ENCODE data around the gene SPACA7. TPM values are rescaled to one million over a fixed set of nuclear protein-coding genes. Genes with fewer than 3 reads are reported as not detected.

Gene SPACA7
- total RNA-seq, 1 donor from 2014 or later = not detected

DNA sequence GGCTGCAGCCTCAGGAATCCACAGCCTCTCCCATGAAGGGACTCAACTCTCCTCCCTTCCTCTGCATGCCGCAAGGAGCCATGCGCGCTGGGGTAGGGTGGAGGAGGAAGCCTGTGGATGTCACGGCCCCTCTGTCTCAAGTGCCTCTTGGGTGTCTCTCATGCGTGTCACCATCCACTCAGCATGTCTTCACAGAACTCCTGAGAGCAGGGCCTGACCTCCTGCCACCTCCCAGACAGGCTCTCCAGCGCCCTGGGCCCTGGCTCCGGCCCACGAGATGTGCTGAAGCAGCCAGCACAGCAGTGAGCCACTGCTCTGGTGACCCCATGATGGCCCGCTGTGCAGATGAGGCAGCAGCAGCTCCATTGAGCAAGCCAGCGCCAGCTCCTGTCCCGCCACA lies 25.9 kb upstream of the SPACA7 start:
- ATAC-seq (ENCODE audit: low read depth) (no peak), DNase-seq (no peak)
- H3K36me3 Mint-ChIP-seq (ENCODE audit: low read depth) = no peaks in the 10 kb centered on the region
- intact Hi-C loops (cut with micrococcal nuclease) = no loop called here
- CTCF ChIA-PET = no interaction called here
- no peak overlapping the region for H3K4me3 Mint-ChIP-seq
- TF ChIP-seq, protein P1, sequence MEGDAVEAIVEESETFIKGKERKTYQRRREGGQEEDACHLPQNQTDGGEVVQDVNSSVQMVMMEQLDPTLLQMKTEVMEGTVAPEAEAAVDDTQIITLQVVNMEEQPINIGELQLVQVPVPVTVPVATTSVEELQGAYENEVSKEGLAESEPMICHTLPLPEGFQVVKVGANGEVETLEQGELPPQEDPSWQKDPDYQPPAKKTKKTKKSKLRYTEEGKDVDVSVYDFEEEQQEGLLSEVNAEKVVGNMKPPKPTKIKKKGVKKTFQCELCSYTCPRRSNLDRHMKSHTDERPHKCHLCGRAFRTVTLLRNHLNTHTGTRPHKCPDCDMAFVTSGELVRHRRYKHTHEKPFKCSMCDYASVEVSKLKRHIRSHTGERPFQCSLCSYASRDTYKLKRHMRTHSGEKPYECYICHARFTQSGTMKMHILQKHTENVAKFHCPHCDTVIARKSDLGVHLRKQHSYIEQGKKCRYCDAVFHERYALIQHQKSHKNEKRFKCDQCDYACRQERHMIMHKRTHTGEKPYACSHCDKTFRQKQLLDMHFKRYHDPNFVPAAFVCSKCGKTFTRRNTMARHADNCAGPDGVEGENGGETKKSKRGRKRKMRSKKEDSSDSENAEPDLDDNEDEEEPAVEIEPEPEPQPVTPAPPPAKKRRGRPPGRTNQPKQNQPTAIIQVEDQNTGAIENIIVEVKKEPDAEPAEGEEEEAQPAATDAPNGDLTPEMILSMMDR (IDR thresholded peaks at IDR 0.05) = no peak
- peaks cover 15% of the 10 kb centered on the region for H3K27me3 Mint-ChIP-seq
- POLR2A ChIA-PET = no interaction called here
- no peaks in the 10 kb centered on the region for H3K4me1 Mint-ChIP-seq
- H3K27ac Mint-ChIP-seq = no peak overlapping the region
- no peaks in the 10 kb centered on the region for H3K9me3 Mint-ChIP-seq

DNA sequence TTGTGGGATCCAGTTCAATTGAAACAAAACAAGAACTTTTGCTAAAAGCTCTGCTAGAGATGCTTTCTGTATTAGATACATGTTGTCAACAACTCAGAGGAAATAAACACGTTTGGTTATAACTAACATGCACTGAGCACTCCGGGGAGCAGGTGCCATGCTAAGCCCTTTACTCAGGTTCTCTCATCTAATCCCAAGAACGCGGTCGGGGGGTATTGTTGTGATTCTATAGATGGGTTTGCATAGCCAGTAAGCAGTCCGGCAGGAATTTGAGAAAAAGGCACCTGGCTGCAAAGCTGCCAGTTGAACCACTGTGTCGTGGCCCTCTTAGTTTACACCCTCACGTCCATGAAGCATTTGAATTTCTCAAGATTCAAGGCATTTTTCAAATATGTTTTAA lies 24.3 kb upstream of the SPACA7 start:
- no peak overlapping the region for H3K27ac Mint-ChIP-seq
- TF ChIP-seq, protein P1 (IDR thresholded peaks at IDR 0.05) = no peak
- intact Hi-C loops (cut with micrococcal nuclease) = no loop called here
- H3K4me3 Mint-ChIP-seq = no peak overlapping the region
- no peaks in the 10 kb centered on the region for H3K9me3 Mint-ChIP-seq
- H3K27me3 Mint-ChIP-seq = peaks cover 11% of the 10 kb centered on the region
- ChIA-PET POLR2A (no interaction called here), CTCF (no interaction called here)
- ATAC-seq (ENCODE audit: low read depth) (no peak), DNase-seq (no peak)
- no peaks in the 10 kb centered on the region for H3K4me1 Mint-ChIP-seq
- H3K36me3 Mint-ChIP-seq (ENCODE audit: low read depth) = no peaks in the 10 kb centered on the region

DNA sequence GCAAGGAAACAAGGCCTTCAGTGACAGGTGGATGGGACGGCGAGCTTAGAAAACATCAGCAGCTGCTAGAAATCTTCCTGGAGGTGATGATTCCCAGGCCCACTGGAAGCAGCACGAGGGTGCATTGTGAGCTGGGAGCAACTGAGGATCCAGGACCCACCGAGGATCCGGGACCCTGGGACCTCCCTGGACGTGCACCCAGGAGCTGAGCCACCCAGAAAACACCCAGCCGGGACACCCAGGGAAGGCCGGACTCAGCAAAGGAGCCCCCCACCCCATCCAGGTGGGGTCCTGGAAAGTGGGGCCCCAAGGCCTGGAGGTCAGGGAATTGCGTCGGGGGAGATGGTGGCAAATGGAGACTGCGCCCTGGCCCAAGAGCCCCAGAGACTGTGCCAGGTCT lies 22.3 kb upstream of the SPACA7 start:
- DNase-seq = no peak
- ChIA-PET CTCF (no interaction called here), POLR2A (no interaction called here)
- no peak overlapping the region for H3K27ac Mint-ChIP-seq
- no peak overlapping the region for H3K4me3 Mint-ChIP-seq
- TF ChIP-seq, protein P1 (IDR thresholded peaks at IDR 0.05) = no peak
- no peak for ATAC-seq (ENCODE audit: low read depth)
- H3K4me1 Mint-ChIP-seq = no peaks in the 10 kb centered on the region
- H3K9me3 Mint-ChIP-seq = peaks cover 7% of the 10 kb centered on the region
- H3K27me3 Mint-ChIP-seq = peaks cover 5% of the 10 kb centered on the region
- intact Hi-C loops (cut with micrococcal nuclease) = no loop called here
- H3K36me3 Mint-ChIP-seq (ENCODE audit: low read depth) = no peaks in the 10 kb centered on the region

DNA sequence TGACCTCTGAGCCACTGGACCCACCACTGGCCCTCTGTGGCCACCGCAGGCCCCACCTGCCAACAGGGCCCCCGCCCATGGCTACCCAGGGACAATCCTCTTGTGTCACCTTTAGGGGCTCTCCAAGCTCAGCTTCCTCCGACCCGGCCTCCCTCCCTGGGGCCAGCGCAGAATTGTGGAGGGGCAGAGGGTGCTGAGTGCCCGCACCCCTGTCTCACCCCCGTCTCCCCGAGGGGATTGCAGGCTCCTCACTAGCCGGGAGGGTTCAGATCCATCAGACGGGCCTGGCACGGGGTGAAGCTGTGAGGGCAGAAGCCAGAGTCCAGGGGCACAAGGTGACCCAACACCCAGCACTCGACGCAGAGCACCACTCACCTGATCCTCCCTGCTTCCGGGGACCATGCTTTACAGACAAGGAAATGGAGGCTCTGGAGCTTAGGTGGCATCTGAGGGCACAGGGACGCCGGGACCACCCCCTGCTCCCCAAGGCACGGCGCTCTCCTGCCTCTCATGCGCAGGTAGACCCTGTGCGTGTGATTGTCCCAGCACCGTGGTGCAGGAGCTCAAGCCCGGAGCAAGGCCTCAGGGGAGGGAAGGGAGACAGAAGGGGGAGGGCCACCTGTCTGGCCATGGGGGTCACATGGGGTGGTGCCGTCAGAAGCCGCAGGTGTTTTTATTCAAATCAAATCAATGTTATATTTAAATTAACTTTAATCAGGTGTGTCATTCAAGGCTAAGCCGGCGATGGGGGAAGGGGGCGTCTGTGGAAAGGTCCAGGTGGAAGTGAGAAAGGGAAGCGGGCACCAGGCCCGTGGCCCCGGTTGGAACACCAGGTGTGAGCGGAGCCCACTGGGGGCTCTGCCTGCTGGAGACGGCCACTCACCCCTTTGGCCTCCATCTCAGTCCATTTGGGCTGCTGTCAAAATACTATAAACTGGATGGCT lies 21.6 kb upstream of the SPACA7 start:
- Mint-ChIP-seq H3K9me3 (peaks cover 7% of the 10 kb centered on the region), H3K36me3 (ENCODE audit: low read depth) (no peaks in the 10 kb centered on the region), H3K27ac (no peak overlapping the region), H3K27me3 (no peaks in the 10 kb centered on the region), H3K4me3 (no peak overlapping the region), H3K4me1 (no peaks in the 10 kb centered on the region)
- intact Hi-C loops (cut with micrococcal nuclease) = no loop called here
- no peak for DNase-seq
- TF ChIP-seq, protein P1 (IDR thresholded peaks at IDR 0.05) = no peak
- no peak for ATAC-seq (ENCODE audit: low read depth)
- ChIA-PET CTCF (no interaction called here), POLR2A (no interaction called here)

DNA sequence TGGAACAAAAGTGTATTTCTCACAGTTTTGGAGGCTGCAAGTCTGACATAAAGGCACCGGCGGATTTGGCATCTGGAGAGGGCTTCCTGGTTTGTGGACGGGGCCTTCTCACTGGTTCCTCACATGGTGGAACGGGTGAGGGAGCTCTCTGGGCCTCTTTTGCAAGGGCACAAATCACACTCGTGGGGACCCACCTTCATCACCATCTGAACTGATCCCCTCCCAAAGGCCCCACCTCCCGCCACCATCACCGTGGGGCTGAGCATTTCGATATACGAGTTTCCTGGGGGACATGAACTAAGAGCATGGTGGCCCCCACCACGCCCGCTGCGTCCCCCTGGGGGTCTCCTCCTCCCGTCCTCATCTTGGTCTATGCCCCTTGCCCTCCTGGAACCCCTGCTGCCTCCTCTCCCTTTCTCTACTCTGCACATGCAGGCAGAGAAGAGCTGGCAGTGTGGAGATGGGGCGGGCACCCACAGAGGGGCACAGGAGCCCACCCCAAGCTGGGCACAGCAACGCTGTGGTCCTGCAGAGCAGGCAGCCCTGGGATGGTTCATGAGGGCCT lies 20.8 kb upstream of the SPACA7 start:
- H3K4me3 Mint-ChIP-seq = no peak overlapping the region
- ATAC-seq (ENCODE audit: low read depth) = no peak
- intact Hi-C loops (cut with micrococcal nuclease) = no loop called here
- H3K36me3 Mint-ChIP-seq (ENCODE audit: low read depth) = no peaks in the 10 kb centered on the region
- DNase-seq = no peak
- no peaks in the 10 kb centered on the region for H3K27me3 Mint-ChIP-seq
- H3K27ac Mint-ChIP-seq = no peak overlapping the region
- TF ChIP-seq, protein P1 (IDR thresholded peaks at IDR 0.05) = no peak
- ChIA-PET POLR2A (no interaction called here), CTCF (no interaction called here)
- H3K9me3 Mint-ChIP-seq = peaks cover 7% of the 10 kb centered on the region
- H3K4me1 Mint-ChIP-seq = no peaks in the 10 kb centered on the region

All from activated B cell treated with CpG ODN at 0.5 μM for 24 hours (primary cell).